Activated gamma-delta T cell treated with Interleukin-2 at 50 U/mL for 16 hours (primary cell): ENCODE data around the gene ZNF534.
"Not testable (repeated sequence)": the region's sequence is repeated elsewhere in the genome, so short reads cannot be mapped to it uniquely, and the experiment has no call there.

ENCODE experiments used
- DNase-seq: peaks from one replicate; pipeline ENCODE4 v3.0.0-alpha.2; 2020

The ZNF534 gene

DNA sequence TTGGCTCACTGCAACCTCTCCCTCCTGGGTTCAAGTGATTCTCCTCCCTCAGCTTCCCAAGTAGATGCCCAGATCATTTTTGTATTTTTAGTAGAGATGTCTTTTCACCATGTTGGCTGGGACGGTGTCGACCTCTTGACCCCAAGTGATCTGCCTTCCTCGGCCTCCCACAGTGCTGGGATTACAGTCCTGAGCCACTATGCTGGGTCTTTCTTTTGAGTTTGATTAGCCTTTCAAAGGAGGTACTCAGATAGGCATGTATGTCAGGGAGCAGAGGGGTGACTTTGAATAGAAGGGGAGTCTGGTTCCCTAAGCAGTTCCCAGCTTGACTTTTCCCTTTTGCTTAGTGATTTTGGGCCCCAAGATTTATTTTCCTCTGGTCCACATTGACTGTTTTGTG lies 71.5 kb downstream of the ZNF534 start:
- not testable (repeated sequence) for DNase-seq

DNA sequence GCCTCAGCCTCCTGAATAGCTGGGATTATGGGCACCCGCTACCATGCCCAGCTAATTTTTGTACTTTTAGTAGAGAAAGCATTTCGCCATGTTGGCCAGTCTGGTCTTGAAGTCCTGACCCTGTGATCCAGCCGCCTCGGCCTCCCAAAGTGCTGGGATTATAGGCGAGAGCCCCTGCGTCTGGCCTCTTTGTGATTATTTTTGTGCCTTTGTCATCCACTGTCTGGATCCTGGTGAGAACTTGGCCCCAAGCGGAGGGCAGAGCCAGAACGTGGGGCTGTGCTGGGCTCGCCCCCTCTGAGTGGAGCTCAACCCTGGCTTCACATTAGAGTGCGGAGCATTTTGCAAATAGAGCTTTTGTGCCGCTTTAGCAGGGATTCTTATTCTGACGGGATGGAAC lies 72.0 kb downstream of the ZNF534 start:
- not testable (repeated sequence) for DNase-seq
